Testis (tissue), 3 donors: ENCODE results near the gene CAD. TPM values are rescaled to one million over a fixed set of nuclear protein-coding genes. Genes with fewer than 3 reads are reported as not detected.
"Not testable (repeated sequence)": the region's sequence is repeated elsewhere in the genome, so short reads cannot be mapped to it uniquely, and the experiment has no call there.

Source experiments
- DNase-seq: peaks from one replicate; pipeline ENCODE4 v3.0.0-alpha.2; 2019
- H3K27ac ChIP-seq, 2 donors: fragments of 200-600 bp; sonication (generic); one replicate each; pipeline ENCODE4 v1.5.1; 2019
- H3K27me3 ChIP-seq: fragments of 200-600 bp; sonication (generic); one replicate; pipeline ENCODE4 v1.5.1; 2019
- H3K36me3 ChIP-seq: fragments of 200-600 bp; sonication (generic); one replicate; pipeline ENCODE4 v1.5.1; 2017; ENCODE audit warnings: low read depth; ENCODE audit errors: missing control alignments
- H3K4me1 ChIP-seq: fragments of 200-600 bp; sonication (generic); one replicate; pipeline ENCODE4 v1.5.1; 2019
- H3K4me3 ChIP-seq, 2 donors: fragments of 200-600 bp; sonication (generic); one replicate each; pipeline ENCODE4 v1.5.1; 2017 to 2019
- H3K9me3 ChIP-seq: fragments of 200-600 bp; sonication (generic); one replicate; pipeline ENCODE4 v1.5.1; 2017
- POLR2A ChIP-seq: fragments of 450-650 bp; IDR thresholded peaks from one replicate; pipeline ENCODE4 v1.6.1; 2017; ENCODE audit warnings: antibody characterized with exemption, mild to moderate bottlenecking, moderate library complexity
- WGBS, 2 donors: methylation state at CpG; one replicate each; pipeline ENCODE4 v1.1.5; 2018; 5-methylcytosine and 5-hydroxymethylcytosine counted together
- intact Hi-C: fragments of 100-400 bp; cut with DNase I; formaldehyde crosslinking; loops from one replicate; pipeline ENCODE4 v1.15.1; 2023; ENCODE audit warnings: low total_unique reads
- polyA plus RNA-seq: library from polyadenylated mRNA; stranded (reverse); fragments of 350-450 nt; fragmentation: Illumina TruSeq; extraction: RNeasy Lipid Tissue Mini Kit (QIAGEN cat#74804); gene quantifications from one replicate; pipeline ENCODE4 v1.2.3, GENCODE V29; 2014; ENCODE audit warnings: low read depth, low replicate concordance; ENCODE audit not compliant: insufficient read depth
- total RNA-seq, 2 donors: library from RNA; depleted of rRNA; stranded (reverse); fragments of >200 nt; gene quantifications; one replicate each; pipeline ENCODE4 v1.2.3, GENCODE V29; 2016
- TF ChIP-seq, protein P1 (sequence below), 3 experiments: fragments of 450-650 bp in 2 of 3; fragments of 200-600 bp in 1 of 3; sonication (generic) in 1 of 3; IDR thresholded peaks; one replicate each; pipeline ENCODE4 v1.5.1; 2016 to 2019; ENCODE audit warnings: antibody characterized with exemption in 3 of 3, mild to moderate bottlenecking in 2 of 3, moderate library complexity in 1 of 3

Gene CAD
- total and polyA plus RNA-seq, 3 donors from 2014 or later = 40.0 to 66.9 (median 62.5) TPM

DNA sequence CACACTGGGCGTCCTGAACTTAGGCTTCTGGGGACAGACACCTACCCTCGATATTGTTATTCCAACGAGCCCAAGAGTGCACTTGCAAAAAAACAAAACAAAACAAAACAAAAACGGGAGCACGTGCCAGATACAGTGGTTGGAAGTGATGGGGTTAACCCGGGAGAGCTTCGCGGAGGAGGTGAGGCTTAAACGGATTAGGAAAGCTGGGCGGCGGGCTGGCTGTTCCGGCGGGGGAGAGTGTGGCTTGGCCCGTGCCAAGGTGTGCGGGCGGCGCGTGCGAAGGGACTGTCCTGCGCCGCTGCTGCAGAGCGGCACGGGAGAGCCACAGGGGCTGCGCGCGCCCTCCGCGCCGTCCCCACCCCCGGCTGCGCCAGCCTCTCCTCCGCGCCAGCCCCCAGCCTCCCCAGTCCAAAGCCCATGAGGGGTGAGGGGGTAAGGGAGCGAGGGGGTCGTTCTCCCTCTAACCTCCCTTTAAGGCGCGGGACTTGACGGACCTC lies 47.1 kb downstream of the CAD start:
- 1% methylated on average over 21 to 38 of the region's 38 CpGs for WGBS, 2 donors
- peak overlapping the region; percentile 19 to 54 for H3K4me3 ChIP-seq

DNA sequence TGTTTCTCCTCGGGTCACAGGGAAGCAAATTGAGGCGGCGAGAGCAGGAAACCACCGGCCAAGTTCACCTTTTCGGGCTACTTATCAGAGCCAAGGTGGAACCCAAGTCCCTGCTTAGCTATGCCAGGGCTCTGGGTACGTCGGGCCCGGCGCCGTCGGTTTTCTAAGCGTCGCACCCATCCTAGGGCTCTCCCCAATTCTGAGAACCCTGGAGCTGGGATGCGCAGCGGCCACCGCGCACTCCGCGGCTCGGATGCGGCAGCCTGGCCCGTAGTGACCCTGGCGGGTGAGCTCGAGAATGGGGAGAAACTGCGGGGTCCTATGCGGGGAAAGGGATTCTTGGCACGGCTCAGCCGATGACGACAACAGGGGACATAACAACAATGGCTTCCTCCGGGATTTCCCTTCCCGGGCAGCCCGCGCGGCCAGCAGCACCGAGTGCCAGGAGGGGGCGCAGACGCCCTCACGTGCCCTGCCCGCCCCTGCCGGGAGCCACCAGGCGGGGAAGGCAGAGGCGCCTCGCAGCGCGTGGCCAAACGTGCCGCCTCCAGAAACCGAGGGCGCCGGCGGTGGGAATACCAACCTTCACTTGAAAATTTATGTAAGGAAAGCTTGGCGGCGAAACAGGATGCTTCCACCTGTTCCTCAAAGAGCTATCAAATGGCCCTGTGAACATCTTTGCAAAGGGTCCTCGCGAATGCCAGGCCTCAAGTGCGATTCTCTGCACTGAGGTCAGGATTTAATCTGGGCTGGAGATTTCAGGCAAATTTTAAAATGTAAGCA lies 47.8 kb downstream of the CAD start:
- DNase-seq = peak; percentile 83
- intact Hi-C loops = no loop called here
- Histone ChIP-seq H3K9me3 (no peaks in the 10 kb centered on the region), H3K27me3 (no peaks in the 10 kb centered on the region), H3K4me1 (peaks cover 22% of the 10 kb centered on the region), H3K36me3 (no peaks in the 10 kb centered on the region), H3K27ac (peak overlapping the region; percentile 47 to 65), H3K4me3 (peak overlapping the region; percentile 19 to 54)
- 5 to 13% methylated on average over 28 to 55 of the region's 56 CpGs for WGBS, 2 donors
- TF ChIP-seq POLR2A = no peak
- TF ChIP-seq, protein P1, sequence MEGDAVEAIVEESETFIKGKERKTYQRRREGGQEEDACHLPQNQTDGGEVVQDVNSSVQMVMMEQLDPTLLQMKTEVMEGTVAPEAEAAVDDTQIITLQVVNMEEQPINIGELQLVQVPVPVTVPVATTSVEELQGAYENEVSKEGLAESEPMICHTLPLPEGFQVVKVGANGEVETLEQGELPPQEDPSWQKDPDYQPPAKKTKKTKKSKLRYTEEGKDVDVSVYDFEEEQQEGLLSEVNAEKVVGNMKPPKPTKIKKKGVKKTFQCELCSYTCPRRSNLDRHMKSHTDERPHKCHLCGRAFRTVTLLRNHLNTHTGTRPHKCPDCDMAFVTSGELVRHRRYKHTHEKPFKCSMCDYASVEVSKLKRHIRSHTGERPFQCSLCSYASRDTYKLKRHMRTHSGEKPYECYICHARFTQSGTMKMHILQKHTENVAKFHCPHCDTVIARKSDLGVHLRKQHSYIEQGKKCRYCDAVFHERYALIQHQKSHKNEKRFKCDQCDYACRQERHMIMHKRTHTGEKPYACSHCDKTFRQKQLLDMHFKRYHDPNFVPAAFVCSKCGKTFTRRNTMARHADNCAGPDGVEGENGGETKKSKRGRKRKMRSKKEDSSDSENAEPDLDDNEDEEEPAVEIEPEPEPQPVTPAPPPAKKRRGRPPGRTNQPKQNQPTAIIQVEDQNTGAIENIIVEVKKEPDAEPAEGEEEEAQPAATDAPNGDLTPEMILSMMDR (IDR thresholded peaks at IDR 0.05) = peak; percentile 14 to 41 (median 21)

More for the DNA sequence above, 47.1 kb downstream of the CAD start:
- H3K4me1 ChIP-seq = peaks cover 22% of the 10 kb centered on the region
- intact Hi-C loops = no loop called here
- H3K27me3 ChIP-seq = no peaks in the 10 kb centered on the region
- TF ChIP-seq, protein P1 (IDR thresholded peaks at IDR 0.05) = no peak
- TF ChIP-seq POLR2A = no peak
- H3K36me3 ChIP-seq = no peaks in the 10 kb centered on the region
- H3K27ac ChIP-seq = peak overlapping the region in 1 of 2 donors; percentile 47
- DNase-seq = no peak
- no peaks in the 10 kb centered on the region for H3K9me3 ChIP-seq

DNA sequence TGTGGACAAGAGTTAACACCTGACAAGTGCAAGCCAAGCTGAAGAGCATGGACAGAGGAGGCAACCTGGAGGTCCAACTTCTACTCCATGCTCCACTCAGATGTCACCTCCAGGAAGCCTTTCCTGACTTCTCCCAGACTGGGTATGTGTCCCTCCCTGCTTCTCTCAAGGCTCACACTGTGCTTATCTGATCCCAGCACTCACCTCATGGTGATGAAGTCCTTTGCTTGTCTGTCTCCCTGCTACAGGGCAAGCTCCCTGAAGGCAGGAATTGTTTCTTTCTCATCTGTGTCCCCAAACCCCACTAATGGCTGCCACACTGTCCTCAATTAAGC lies 48.3 kb downstream of the CAD start:
- TF ChIP-seq, protein P1 (IDR thresholded peaks at IDR 0.05) = no peak
- no peak for TF ChIP-seq POLR2A
- no peaks in the 10 kb centered on the region for H3K27me3 ChIP-seq
- H3K27ac ChIP-seq = no peak overlapping the region
- H3K4me3 ChIP-seq = no peak overlapping the region
- no peaks in the 10 kb centered on the region for H3K9me3 ChIP-seq
- intact Hi-C loops = no loop called here
- peaks cover 22% of the 10 kb centered on the region for H3K4me1 ChIP-seq
- no peaks in the 10 kb centered on the region for H3K36me3 ChIP-seq
- DNase-seq = no peak

DNA sequence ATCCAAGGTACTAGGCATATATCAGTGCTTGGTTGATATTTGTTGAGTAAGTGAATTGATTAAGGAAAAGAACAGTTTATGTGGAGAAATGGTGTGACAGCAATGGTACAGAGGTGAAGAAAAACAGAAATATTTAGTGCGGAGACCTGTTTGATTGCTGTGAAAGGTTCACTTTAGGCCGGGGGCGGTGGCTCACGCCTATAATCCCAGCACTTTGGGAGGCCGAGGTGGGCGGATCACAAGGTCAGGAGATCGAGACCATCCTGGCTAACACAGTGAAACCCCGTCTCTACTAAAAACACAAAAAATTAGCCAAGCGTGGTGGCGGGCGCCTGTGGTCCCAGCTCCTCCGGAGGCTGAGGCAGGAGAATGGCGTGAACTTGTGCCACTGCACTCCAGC lies 51.1 kb downstream of the CAD start:
- 90 to 91% methylated on average over 13 of the region's 13 CpGs for WGBS, 2 donors
- not testable (repeated sequence) for H3K36me3 ChIP-seq

DNA sequence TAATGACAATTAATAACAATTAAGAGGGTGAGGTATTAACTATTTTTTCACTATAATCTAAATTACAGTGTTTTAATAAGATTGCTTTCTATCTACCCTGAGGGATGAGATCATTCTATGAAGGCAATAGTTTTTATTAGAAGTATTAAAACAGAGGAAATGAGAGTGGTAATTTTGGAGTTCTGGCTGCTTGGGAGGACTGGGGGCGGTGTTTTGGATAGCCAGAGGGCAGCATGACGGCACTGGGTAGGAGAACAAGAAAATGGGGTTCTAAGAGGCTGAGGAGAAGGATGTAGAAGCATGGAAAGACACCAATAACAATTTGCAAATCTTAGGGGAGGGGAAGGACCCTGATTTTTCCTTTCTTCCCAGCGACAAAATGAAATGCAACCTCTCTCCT lies 53.0 kb downstream of the CAD start:
- intact Hi-C loops = no loop called here
- H3K4me3 ChIP-seq = no peak overlapping the region
- DNase-seq = no peak
- H3K27ac ChIP-seq = no peak overlapping the region
- WGBS, 2 donors = 84 to 93% methylated on average over 3 of the region's 3 CpGs
- no peaks in the 10 kb centered on the region for H3K36me3 ChIP-seq
- peaks cover 36% of the 10 kb centered on the region for H3K4me1 ChIP-seq
- TF ChIP-seq POLR2A = no peak
- TF ChIP-seq, protein P1 (IDR thresholded peaks at IDR 0.05) = no peak
- no peaks in the 10 kb centered on the region for H3K9me3 ChIP-seq
- H3K27me3 ChIP-seq = no peaks in the 10 kb centered on the region

More for the DNA sequence above, 51.1 kb downstream of the CAD start:
- DNase-seq, H3K27me3 ChIP-seq, H3K9me3 ChIP-seq, H3K27ac ChIP-seq, intact Hi-C loops, H3K4me3 ChIP-seq: not testable (repeated sequence)
- peaks cover 36% of the 10 kb centered on the region for H3K4me1 ChIP-seq
